Raji (cell line): ENCODE data around the gene ELAPOR1.

Source experiments
- POLR2A ChIP-seq: IDR thresholded peaks from 2 replicates; pipeline ENCODE4 v1.6.1; 2011; ENCODE audit warnings: low read depth, low read length, control low read depth; ENCODE audit not compliant: insufficient read depth

Gene ELAPOR1

GRCh38 chr1:109090196-109091077, 23.5 kb upstream of the ELAPOR1 start, which contains the start of gene TMEM167B:
Gene TMEM167B, plus strand, starts transcription at chr1:109090764. Its CDS starts 109 bp downstream, at chr1:109090873.
- TF ChIP-seq POLR2A, result peak; percentile 67

- TF ChIP-seq POLR2A, result no peak
Observed at GRCh38 chr1:109091078-109091838, 22.7 kb upstream of the ELAPOR1 start.

GRCh38 chr1:109091839-109092193, 22.1 kb upstream of the ELAPOR1 start:
- TF ChIP-seq POLR2A, result no peak

- no peak for TF ChIP-seq POLR2A
Observed at GRCh38 chr1:109094377-109094803, 19.5 kb upstream of the ELAPOR1 start.

GRCh38 chr1:109094871-109095270, 19.0 kb upstream of the ELAPOR1 start:
- TF ChIP-seq POLR2A, result no peak

GRCh38 chr1:109095631-109096030, 18.3 kb upstream of the ELAPOR1 start:
- no peak for TF ChIP-seq POLR2A

- no peak for TF ChIP-seq POLR2A
Observed at GRCh38 chr1:109096120-109096519, 17.8 kb upstream of the ELAPOR1 start.

GRCh38 chr1:109099938-109100773, 13.8 kb upstream of the ELAPOR1 start:
- peak; percentile 100 for TF ChIP-seq POLR2A

- peak; percentile 60 for TF ChIP-seq POLR2A
Observed at GRCh38 chr1:109104364-109105151, 9.4 kb upstream of the ELAPOR1 start.

GRCh38 chr1:109105881-109106280, 8.0 kb upstream of the ELAPOR1 start:
- peak; percentile 34; the same call in 1 of the 2 replicates for TF ChIP-seq POLR2A

GRCh38 chr1:109107785-109108184, 6.1 kb upstream of the ELAPOR1 start:
- TF ChIP-seq POLR2A, result no peak

GRCh38 chr1:109109906-109110305, 4.0 kb upstream of the ELAPOR1 start:
- no peak for TF ChIP-seq POLR2A

- no peak for TF ChIP-seq POLR2A
Observed at GRCh38 chr1:109111386-109112055, 2.4 kb upstream of the ELAPOR1 start.
